OCI-LY1 (cell line): ENCODE measurements around the gene AFF1.

Source experiments
- H2AFZ ChIP-seq: fragments of 200-600 bp; sonication (generic), shearing (Covaris generic); 2 replicates; pipeline ENCODE4 v1.6.0; 2014; ENCODE audit warnings: antibody characterized with exemption, mild to moderate bottlenecking, low read length
- H3F3A ChIP-seq: fragments of 200-600 bp; sonication (generic), shearing (Covaris generic); 2 replicates; pipeline ENCODE4 v1.6.0; 2014; ENCODE audit warnings: mild to moderate bottlenecking, antibody characterized with exemption, low read length, moderate library complexity; ENCODE audit not compliant: insufficient read depth
- H3K27ac ChIP-seq: fragments of 200-600 bp; sonication (generic); 2 replicates; pipeline ENCODE4 v1.5.1; 2014; ENCODE audit warnings: low read length, mixed run types, mild to moderate bottlenecking, low read depth; ENCODE audit not compliant: poor library complexity, severe bottlenecking
- H3K27me3 ChIP-seq: fragments of 200-600 bp; sonication (generic); 2 replicates; pipeline ENCODE4 v1.6.0; 2014; ENCODE audit warnings: antibody characterized with exemption, mild to moderate bottlenecking, low read length, moderate library complexity; ENCODE audit not compliant: insufficient read depth
- H3K36me3 ChIP-seq: fragments of 200-600 bp; sonication (generic); 2 replicates; pipeline ENCODE4 v1.6.1; 2014; ENCODE audit warnings: mild to moderate bottlenecking, antibody characterized with exemption, low read length, moderate library complexity, mixed read lengths; ENCODE audit not compliant: insufficient read depth
- H3K4me1 ChIP-seq: fragments of 200-600 bp; sonication (generic); 2 replicates; pipeline ENCODE4 v1.5.1; 2014; ENCODE audit warnings: mild to moderate bottlenecking, low read length, moderate library complexity; ENCODE audit not compliant: insufficient read depth, severe bottlenecking
- H3K4me2 ChIP-seq: fragments of 200-600 bp; sonication (generic), shearing (Covaris generic); 2 replicates; pipeline ENCODE4 v1.6.1; 2014; ENCODE audit warnings: low read length
- H3K4me3 ChIP-seq: fragments of 200-600 bp; sonication (generic); 2 replicates; pipeline ENCODE4 v1.5.1; 2014; ENCODE audit warnings: low read length, low read depth, mild to moderate bottlenecking, mixed read lengths; ENCODE audit not compliant: poor library complexity, severe bottlenecking
- H3K79me2 ChIP-seq: fragments of 200-600 bp; shearing (Covaris generic); 2 replicates; pipeline ENCODE4 v1.6.1; 2016; ENCODE audit warnings: mixed run types, low read length, mixed read lengths; ENCODE audit not compliant: insufficient read depth
- H3K9ac ChIP-seq: fragments of 200-600 bp; sonication (generic), shearing (Covaris generic); 2 replicates; pipeline ENCODE4 v1.6.1; 2014; ENCODE audit warnings: mild to moderate bottlenecking, low read length, mixed read lengths
- H3K9me2 ChIP-seq: fragments of 200-600 bp; sonication (generic), shearing (Covaris generic); 2 replicates; pipeline ENCODE4 v1.6.1; 2014; ENCODE audit warnings: low read depth, mild to moderate bottlenecking, low read length, mixed read lengths
- H3K9me3 ChIP-seq: fragments of 200-600 bp; shearing (Covaris generic); 2 replicates; pipeline ENCODE4 v1.6.1; 2014; ENCODE audit warnings: low read length, mixed read lengths
- H4K20me1 ChIP-seq: fragments of 200-600 bp; sonication (generic), shearing (Covaris generic); 2 replicates; pipeline ENCODE4 v1.6.0; 2016; ENCODE audit warnings: mild to moderate bottlenecking, low read length; ENCODE audit not compliant: insufficient read depth
- CTCF ChIP-seq: fragments of 200-600 bp; sonication (generic), shearing (Covaris generic); IDR thresholded peaks from 2 replicates; pipeline ENCODE4 v1.5.1; 2017; ENCODE audit warnings: mild to moderate bottlenecking, antibody characterized with exemption, low read length, moderate library complexity, mixed read lengths
- EZH2 ChIP-seq: fragments of 200-600 bp; sonication (generic), shearing (Covaris generic); IDR thresholded peaks from 2 replicates; pipeline ENCODE4 v1.8.0; 2017; ENCODE audit warnings: borderline replicate concordance, mixed run types, mild to moderate bottlenecking, antibody characterized with exemption, low read length, moderate library complexity, mixed read lengths

Gene AFF1

GRCh38 chr4:87165892-87166291, 231.1 kb downstream of the AFF1 start:
- no peak for TF ChIP-seq CTCF
- no peak for TF ChIP-seq EZH2

GRCh38 chr4:87166296-87166854, 231.6 kb downstream of the AFF1 start:
- TF ChIP-seq CTCF (no peak), EZH2 (no peak)
- no peak overlapping the region for H3K27ac ChIP-seq
- no peak overlapping the region for H3K9ac ChIP-seq
- no peaks in the 10 kb centered on the region for H3K4me1 ChIP-seq
- no peaks in the 10 kb centered on the region for H3K27me3 ChIP-seq
- no peaks in the 10 kb centered on the region for H3K9me2 ChIP-seq
- no peaks in the 10 kb centered on the region for H3K79me2 ChIP-seq
- H3K36me3 ChIP-seq: peaks cover 36% of the 10 kb centered on the region; the same call in 1 of the 2 replicates
- no peak overlapping the region for H3K4me3 ChIP-seq
- no peaks in the 10 kb centered on the region for H4K20me1 ChIP-seq
- no peaks in the 10 kb centered on the region for H3K9me3 ChIP-seq
- H3K4me2 ChIP-seq: no peak overlapping the region
- H3F3A ChIP-seq: no peaks in the 10 kb centered on the region
- no peak overlapping the region for H2AFZ ChIP-seq

More at GRCh38 chr4:87165892-87166291, 231.1 kb downstream of the AFF1 start:
- Histone ChIP-seq H4K20me1 (no peaks in the 10 kb centered on the region), H3K79me2 (no peaks in the 10 kb centered on the region), H3K4me1 (no peaks in the 10 kb centered on the region), H3K27ac (no peak overlapping the region), H3K27me3 (no peaks in the 10 kb centered on the region), H3K9me3 (no peaks in the 10 kb centered on the region), H3F3A (no peaks in the 10 kb centered on the region), H3K4me3 (no peak overlapping the region), H3K4me2 (no peak overlapping the region), H3K9me2 (no peaks in the 10 kb centered on the region), H2AFZ (no peak overlapping the region), H3K36me3 (peaks cover 36% of the 10 kb centered on the region; the same call in 1 of the 2 replicates), H3K9ac (no peak overlapping the region)

- H3K9ac ChIP-seq: no peak overlapping the region
- peaks cover 20% of the 10 kb centered on the region for H3K36me3 ChIP-seq
- TF ChIP-seq EZH2: no peak
- TF ChIP-seq CTCF: no peak
- no peaks in the 10 kb centered on the region for H3K4me1 ChIP-seq
- H3K9me3 ChIP-seq: no peaks in the 10 kb centered on the region
- H3K27me3 ChIP-seq: no peaks in the 10 kb centered on the region
- no peak overlapping the region for H2AFZ ChIP-seq
- no peak overlapping the region for H3K4me3 ChIP-seq
- no peaks in the 10 kb centered on the region for H3K9me2 ChIP-seq
- no peak overlapping the region for H3K27ac ChIP-seq
- no peaks in the 10 kb centered on the region for H3F3A ChIP-seq
- no peaks in the 10 kb centered on the region for H3K79me2 ChIP-seq
- no peaks in the 10 kb centered on the region for H4K20me1 ChIP-seq
- H3K4me2 ChIP-seq: no peak overlapping the region
These were observed 237.1 kb downstream of the AFF1 start for GRCh38 chr4:87171944-87172343.
